Stimulated activated CD8-positive, alpha-beta memory T cell treated with anti-CD3 and anti-CD28 coated beads, Interleukin-7, amount 100 ng/mL, for 24 hours (primary cell): ENCODE results near the gene NDUFA11.
A peak's percentile ranks its signal among the peaks of the same experiment; 100 is the strongest.

Experiments
- DNase-seq: peaks from one replicate; pipeline ENCODE4 v3.0.0-alpha.2; 2020; ENCODE audit warnings: low read depth

Gene NDUFA11

DNA sequence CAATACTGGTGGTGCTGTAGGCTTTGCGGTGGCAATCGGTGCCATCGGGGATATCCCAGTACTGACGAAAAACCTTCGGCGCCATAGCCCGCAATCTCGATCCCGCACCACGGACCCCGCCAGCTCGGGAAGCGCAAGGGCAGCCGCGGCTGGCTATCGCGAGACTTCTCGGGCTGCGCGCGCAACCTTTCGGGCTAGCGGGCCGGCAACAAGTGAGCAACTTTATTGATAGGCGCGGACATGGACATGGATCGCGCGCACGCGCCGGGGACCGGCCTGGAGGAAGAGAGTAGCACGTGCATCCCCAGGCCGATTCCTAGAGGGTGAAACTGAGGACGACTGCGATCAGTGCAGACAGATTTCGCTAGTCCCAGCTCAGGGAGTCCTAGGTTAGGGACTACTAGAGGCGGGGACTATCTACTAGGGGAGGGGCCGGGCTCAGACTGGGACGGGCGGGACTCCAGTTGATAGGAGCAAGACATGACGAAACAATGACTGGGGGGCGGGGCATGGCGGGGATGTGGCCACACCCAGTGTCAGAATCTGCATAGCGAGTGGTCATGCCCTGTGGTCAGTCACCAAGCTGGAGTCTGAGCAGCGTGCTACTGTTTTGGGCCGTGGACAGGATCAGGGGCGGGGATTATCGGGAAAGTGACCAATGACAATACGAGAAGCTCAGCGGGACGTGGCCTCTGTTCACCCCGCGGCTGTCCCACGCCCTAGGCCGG, at the start of gene NDUFA11:
TSS of gene NDUFA11 (minus strand) at position 167 of the 728 bp plus-strand sequence. CDS start at position 85, 82 bp downstream.
- DNase-seq: peak; percentile 96

DNA sequence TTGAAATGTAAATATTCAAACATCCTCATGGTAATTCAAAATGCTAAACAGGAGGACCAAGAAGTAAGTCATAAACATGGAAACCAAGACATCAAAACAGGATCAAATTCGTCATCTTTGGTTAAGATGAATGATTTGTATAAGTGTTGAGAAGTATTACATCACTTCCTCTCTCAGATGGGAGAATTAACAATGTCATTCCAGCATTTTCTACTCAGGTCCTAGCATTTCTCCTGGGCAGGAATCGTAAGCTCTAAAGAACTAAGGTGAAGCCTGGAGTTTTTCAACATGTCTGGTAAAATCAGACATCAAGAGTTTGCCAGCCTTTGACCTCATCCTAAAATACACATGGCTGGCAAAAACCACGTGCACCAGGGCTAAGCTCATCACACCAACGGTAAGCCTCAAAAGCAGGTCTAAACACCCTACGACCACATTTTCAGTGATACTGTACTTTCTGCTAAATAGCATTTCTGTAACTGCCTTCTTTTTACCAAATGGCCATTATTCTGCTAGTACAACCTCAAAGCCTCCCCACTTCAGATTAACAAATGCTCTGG, 49.5 kb upstream of the NDUFA11 start:
- DNase-seq: no peak

GRCh38 chr19:5952193-5953029, 48.8 kb upstream of the NDUFA11 start:
- DNase-seq: no peak

DNA sequence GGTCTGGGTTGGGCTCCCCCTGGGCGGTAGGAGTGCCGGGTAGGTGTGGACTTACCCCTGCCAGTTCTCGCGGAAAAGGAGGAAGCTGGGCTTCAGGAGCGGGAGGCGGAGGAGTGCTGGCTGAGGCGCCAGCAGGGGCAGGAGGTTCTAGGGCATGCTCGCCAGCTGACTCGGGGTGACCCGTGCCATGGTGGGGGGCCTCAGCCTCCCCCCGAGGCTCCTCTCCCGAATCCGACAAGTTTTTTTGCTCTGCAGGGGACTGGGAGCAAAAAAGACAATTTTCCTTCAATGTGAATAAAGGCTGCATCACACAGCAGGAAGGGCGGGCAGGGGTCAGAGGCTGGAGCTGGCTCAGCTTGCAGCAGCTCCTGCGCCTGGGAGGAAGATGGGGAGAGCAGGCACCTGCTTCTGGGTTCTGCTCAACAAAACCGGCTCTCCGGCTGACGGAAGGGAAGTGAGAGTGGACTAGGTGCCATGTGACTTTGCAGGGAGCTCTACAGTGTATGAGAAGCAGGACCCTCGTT, 47.8 kb upstream of the NDUFA11 start:
- no peak for DNase-seq

- DNase-seq: no peak
Measured at GRCh38 chr19:5950741-5951140, 47.2 kb upstream of the NDUFA11 start.

- no peak for DNase-seq
Measured at GRCh38 chr19:5949792-5950305, 46.3 kb upstream of the NDUFA11 start.

GRCh38 chr19:5948752-5949564, 45.4 kb upstream of the NDUFA11 start:
- DNase-seq: no peak

- no peak for DNase-seq
Measured at GRCh38 chr19:5947435-5947834, 43.8 kb upstream of the NDUFA11 start.

DNA sequence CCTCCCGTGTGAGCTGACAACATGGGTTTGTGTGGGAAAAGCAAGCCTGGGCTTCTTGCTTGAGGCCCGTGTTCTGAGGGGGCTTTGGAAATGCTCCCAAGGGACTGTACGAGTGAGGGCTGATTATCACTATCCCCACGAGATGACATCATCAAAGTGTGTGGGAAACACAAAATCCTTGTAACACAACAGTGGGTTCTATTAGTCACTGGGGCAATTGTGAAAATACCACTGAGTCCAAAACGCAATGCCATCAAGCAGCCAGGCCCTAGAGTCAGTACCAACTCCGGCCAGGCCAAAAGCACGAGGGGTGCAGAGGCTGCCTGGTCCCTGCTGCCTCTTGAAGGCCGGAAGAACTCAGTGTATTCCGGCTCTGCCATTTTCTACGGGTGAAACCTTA, 40.0 kb upstream of the NDUFA11 start:
- no peak for DNase-seq

DNA sequence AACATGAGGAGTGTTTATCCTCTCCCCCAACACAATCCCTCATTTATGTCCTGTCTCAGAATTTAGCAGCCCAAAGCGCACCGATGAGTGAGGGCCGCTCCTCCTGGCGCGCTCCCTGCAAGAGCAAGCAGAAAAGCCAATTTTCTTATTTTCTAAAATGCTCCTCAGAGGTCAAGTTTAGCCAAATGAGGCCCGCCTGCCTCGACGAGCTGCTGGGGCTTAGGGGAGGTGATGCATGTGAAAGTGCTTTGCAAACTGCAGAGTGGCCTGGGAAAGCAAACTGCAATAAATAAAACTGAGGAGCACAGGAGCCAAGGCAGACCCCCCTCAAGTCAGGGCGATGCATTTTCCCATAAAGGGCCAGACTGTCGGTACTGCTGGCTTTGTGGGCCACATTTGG, 39.5 kb upstream of the NDUFA11 start:
- DNase-seq: no peak

DNA sequence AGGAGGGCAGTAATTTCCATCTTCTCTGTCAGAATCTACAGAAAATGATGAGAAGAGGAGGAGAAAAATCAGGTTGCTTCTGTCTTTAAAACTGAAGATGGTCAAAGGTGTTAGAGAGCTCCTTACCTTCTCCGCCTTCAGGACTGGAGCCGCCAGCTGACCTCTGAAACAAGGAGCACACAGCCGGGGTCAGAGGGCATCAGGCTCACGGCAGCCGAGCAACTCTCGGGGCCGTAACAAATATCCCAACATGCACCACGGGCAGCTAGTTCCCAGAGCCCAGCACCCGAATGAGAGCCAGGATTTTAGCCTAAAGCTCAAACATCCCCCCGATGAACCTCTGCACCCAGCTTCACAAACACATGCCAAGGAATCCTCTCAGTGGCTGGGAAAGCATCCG, 38.1 kb upstream of the NDUFA11 start:
- DNase-seq: no peak

- no peak for DNase-seq
Measured at GRCh38 chr19:5940260-5941208, 36.9 kb upstream of the NDUFA11 start.

GRCh38 chr19:5937550-5937949, 34.0 kb upstream of the NDUFA11 start:
- DNase-seq: no peak

DNA sequence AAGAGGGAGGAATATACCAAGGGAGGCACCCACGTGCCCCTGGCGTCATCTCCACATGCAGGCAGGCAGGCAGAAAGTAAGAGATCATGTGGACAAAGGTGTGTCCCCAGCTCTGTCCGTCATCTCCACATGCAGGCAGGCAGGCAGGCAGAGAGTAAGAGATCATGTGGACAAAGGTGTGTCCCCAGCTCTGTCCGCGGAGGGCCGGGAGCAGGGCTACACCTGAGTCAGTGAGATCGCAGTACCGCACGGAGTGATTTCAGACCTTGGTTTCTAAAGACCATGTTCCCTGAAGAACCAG, 32.7 kb upstream of the NDUFA11 start:
- DNase-seq: no peak

DNA sequence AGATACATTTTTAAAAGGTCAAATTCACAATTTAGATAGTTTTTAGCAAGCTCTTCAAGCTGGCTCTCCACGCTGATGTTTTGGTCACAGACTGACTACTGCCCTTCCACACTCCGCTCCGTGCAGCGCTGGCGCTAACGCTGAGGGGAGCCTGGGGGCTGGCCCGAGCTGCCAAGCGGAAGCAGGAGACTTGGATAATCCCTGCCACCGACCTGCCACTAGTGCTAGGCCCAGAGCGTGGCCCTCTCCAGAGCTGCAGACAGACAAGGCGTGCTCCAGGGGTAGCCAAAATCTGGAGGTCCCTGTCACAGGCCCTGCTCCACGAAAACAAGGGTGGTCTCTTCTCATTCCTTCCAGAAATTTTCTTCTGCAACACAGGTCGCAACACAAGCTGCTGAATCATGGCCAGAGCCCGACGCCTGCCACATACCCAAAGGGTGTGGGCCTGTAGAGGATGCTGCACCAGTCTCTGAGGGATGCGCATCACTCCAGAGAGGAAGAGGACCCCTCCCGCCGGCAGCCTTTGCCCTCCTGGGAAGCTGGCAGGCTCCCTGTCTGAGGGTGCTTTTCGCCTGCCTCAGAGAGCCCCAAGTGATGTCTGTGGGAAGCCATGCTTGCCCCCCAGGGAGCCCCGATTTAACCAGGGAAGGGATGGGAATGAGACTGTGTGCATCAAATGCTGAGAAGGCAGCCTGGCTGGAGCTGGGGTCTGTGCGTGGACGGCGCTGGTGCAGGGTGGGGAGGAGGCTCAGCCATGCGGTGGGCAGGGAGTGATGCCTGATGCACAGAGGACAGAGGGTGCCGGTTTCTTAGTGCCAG, 32.1 kb upstream of the NDUFA11 start:
- DNase-seq: no peak

DNA sequence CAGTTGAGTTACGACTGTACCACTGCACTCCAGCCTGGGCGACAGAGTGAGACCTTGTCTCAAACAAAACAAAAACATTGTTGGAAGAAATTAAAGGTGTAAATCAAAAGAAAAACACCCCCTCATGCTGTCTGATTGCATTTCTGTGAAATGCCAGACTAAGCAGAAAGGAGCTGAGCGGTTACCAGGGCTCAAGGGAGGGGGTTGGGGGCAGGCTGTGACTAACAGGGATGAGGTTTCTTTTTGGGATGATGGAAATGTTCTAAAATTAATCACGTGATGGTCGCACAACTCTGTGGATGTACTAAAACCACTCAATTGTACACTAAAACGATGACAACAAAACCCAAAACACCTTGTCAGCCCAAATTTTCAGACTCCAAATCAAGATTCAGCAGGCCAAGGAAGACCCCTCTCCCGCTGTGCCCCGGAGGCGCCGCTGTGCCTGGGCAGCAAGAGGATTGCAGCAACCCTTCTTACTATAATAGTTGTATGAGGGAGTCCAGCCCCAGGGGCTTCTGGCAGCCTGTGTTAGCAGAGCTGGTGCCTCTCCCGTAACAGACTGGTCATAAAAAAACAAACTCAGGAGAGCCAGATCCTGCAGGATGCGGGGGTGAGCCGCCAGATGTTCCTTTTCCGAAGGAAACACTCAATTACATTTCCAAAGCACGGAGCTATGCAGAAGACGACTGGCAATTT, 31.3 kb upstream of the NDUFA11 start:
- DNase-seq: no peak

- DNase-seq: no peak
Measured at GRCh38 chr19:5934069-5934401, 30.4 kb upstream of the NDUFA11 start.

DNA sequence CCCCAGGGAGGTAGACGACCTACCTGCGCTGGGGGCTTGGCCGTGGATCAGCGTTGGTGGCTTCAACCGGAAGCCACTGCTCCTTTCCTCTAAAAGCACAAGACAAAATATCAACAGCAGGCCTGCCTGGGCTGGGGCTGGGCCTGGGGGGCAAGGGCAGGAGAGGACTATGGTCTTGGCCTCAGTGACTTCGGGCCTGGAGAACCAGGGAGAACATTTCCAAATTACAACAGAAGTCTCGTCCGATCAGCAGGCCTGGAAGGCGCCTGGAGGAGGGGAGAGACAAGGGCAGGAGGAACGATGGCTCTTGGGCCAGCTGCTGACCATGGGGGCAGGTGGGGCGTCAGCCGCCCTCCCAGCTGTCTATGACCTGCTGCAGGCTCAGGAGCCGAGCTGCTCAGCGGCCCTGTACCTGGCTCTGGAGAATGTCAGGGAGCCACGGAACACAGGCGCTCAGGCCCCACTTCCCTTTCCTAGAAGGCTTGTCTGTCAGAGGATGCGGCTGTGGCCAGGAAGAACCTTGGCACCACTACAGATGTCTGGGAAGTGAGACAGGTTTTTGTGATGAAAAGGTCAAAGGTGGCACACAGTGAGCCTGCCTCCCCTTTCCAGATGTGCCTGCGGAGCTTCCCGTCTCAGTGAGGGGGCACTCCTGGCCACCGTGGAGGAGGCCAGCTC, 29.9 kb upstream of the NDUFA11 start:
- no peak for DNase-seq
